Measurements from ENCODE around the gene INPP5D.

- TF ChIP-seq CTCF (IDR thresholded peaks at IDR 0.05): no peak
- TF ChIP-seq EP300 (IDR thresholded peaks at IDR 0.05): no peak
- no peak for TF ChIP-seq POLR2AphosphoS5 (IDR thresholded peaks at IDR 0.05)
- no peak for TF ChIP-seq POLR2A (IDR thresholded peaks at IDR 0.05)
Measured at GRCh38 chr2:233075141-233075965, 15.2 kb downstream of the INPP5D start.

All from stomach (tissue), 4 donors.